Right cardiac atrium (tissue), 5 donors: Measurements from ENCODE around the gene UNC119. TPM values are rescaled to one million over a fixed set of nuclear protein-coding genes. Genes with fewer than 3 reads are reported as not detected.

Experiments used
- ATAC-seq, 2 donors: fragments of 200-7000 bp; cut with Tn5 transposase; one replicate each; pipeline versions ENCODE4 v1.8.0 to v1.9.1; 2020; ENCODE audit warnings: moderate library complexity in 2 of 2, mild to moderate bottlenecking in 1 of 2
- DNase-seq, 3 donors: peaks; one replicate each; pipeline ENCODE4 v3.0.0-alpha.2; 2020
- H3K27ac ChIP-seq: one replicate; pipeline ENCODE4 v1.5.1; 2013; ENCODE audit warnings: mild to moderate bottlenecking, low read length, control low read depth, moderate library complexity
- H3K27me3 ChIP-seq: one replicate; pipeline ENCODE4 v1.6.1; 2013; ENCODE audit not compliant: control insufficient read depth, insufficient read depth
- H3K4me1 ChIP-seq: one replicate; pipeline ENCODE4 v1.6.1; 2013; ENCODE audit warnings: low read length; ENCODE audit not compliant: control insufficient read depth, insufficient read depth
- H3K4me3 ChIP-seq: one replicate; pipeline ENCODE4 v1.5.1; 2013; ENCODE audit warnings: low read length, control low read depth
- H3K9me3 ChIP-seq: one replicate; pipeline ENCODE4 v1.6.1; 2013; ENCODE audit warnings: low read length; ENCODE audit not compliant: control insufficient read depth
- whole genome bisulfite sequencing: extraction: QIAGEN DNeasy Blood & Tissue Kit; methylation state at CpG from one replicate; pipeline ENCODE4 v1.1.7; 2013; 5-methylcytosine and 5-hydroxymethylcytosine counted together
- intact Hi-C, 4 donors: fragments of 100-400 bp; cut with DNase I; formaldehyde crosslinking; loops; one replicate each; pipeline versions ENCODE4 v1.11.0 to v1.14.0; 2022 to 2023
- polyA plus RNA-seq: library from polyadenylated mRNA; stranded (reverse); fragments of 200-250 nt; gene quantifications from one replicate; pipeline ENCODE4 v1.2.3, GENCODE V29; 2013
- total RNA-seq, 4 donors: library from RNA; stranded (reverse); fragmentation: NEBNext Ultra II Directional; extraction: Animal tissue kit (Norgen Biotek cat#: 25700); gene quantifications; one replicate each; pipeline ENCODE4 v1.2.1, GENCODE V29; 2021
- donor health status: healthy with polysubstance abuse.
- donor health status: DM: no; HTN: yes; CAD: no.
- donor health status: DM: no; HTN: no; CAD: no.
- donor health status: DM: no; HTN: yes; CAD: no; lungs with severe emphysema.
- donor health status: DM: yes; HTN: yes; CAD: no.

Gene UNC119
- total and polyA plus RNA-seq, 5 donors = 14.0 to 28.8 (median 22.8) TPM

GRCh38 chr17:28572259-28573039, 20.0 kb upstream of the UNC119 start:
- Histone ChIP-seq H3K4me1 (no peaks in the 10 kb centered on the region), H3K4me3 (peak overlapping the region; percentile 68), H3K27me3 (no peaks in the 10 kb centered on the region), H3K27ac (no peak overlapping the region), H3K9me3 (no peaks in the 10 kb centered on the region)
- DNase-seq (no peak), ATAC-seq (no peak)
- WGBS = 64% methylated on average over 5 of the region's 5 CpGs
- intact Hi-C loops = no loop called here

- intact Hi-C loops = no loop called here
- peak; percentile 96 to 98 (median 98) for DNase-seq
- Histone ChIP-seq H3K9me3 (no peaks in the 10 kb centered on the region), H3K4me3 (peak within 1 kb of the TSS; percentile 68), H3K4me1 (no peaks in the 10 kb centered on the region), H3K27ac (peak within 1 kb of the TSS; percentile 78), H3K27me3 (no peaks in the 10 kb centered on the region)
- ATAC-seq = peak; percentile 97 to 98
- WGBS = under 1% methylated on average over 49 of the region's 49 CpGs
Measured at GRCh38 chr17:28571361-28572122, 19.1 kb upstream of the UNC119 start, which contains the start of gene PIGS. Gene PIGS, minus strand, starts transcription at chr17:28571524. Its CDS starts 28 bp downstream, at chr17:28571496.

DNA sequence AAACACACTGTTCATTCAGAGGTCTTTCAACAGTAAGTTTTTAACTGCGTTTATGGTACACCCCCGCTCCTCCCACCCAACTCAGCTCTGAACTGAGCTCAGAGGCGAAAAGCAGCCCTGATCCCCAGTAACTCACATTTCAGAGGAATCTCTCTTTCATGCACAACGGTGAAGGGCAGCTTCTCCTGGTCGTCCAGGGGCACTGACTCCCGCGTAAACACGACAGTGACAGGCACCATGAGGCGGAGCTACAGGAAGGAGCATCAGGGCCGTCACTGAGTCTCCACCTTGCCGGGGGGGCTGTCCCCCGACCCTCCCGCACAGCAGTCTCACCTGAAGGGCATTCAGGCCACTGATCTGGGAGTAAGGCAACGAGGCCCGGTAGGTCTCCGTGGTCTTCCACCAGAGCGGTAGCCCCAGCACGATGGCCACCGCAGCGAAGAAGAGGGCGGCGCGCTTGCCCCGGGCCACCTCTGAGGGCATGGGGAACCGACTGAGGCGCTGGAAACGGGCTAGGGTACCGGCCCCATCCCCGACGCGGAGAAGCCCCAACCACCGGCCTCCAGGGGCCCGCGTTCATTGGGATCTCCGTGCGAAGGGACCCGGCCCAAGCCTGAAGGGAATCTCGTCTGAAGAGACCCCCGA, 18.4 kb upstream of the UNC119 start:
- H3K4me1 ChIP-seq = no peaks in the 10 kb centered on the region
- H3K4me3 ChIP-seq = peak overlapping the region; percentile 68
- intact Hi-C loops = no loop called here
- no peaks in the 10 kb centered on the region for H3K27me3 ChIP-seq
- WGBS = under 1% methylated on average over 39 of the region's 39 CpGs
- peak; percentile 9 to 21 for ATAC-seq
- H3K27ac ChIP-seq = peak overlapping the region; percentile 9
- DNase-seq = peak in 2 of 3 donors; percentile 55 to 59
- no peaks in the 10 kb centered on the region for H3K9me3 ChIP-seq

- H3K4me1 ChIP-seq = no peaks in the 10 kb centered on the region
- H3K27ac ChIP-seq = no peak overlapping the region
- intact Hi-C loops = no loop called here
- WGBS = 98% methylated on average over 1 of the region's 1 CpG
- ATAC-seq (no peak), DNase-seq (no peak)
- H3K4me3 ChIP-seq = no peak overlapping the region
- no peaks in the 10 kb centered on the region for H3K27me3 ChIP-seq
- H3K9me3 ChIP-seq = no peaks in the 10 kb centered on the region
Measured at GRCh38 chr17:28569446-28569845, 17.0 kb upstream of the UNC119 start.

GRCh38 chr17:28567604-28568003, 15.2 kb upstream of the UNC119 start:
- H3K27me3 ChIP-seq = no peaks in the 10 kb centered on the region
- no peak for DNase-seq
- intact Hi-C loops = no loop called here
- no peaks in the 10 kb centered on the region for H3K9me3 ChIP-seq
- no peak overlapping the region for H3K27ac ChIP-seq
- ATAC-seq = no peak
- H3K4me3 ChIP-seq = no peak overlapping the region
- 77% methylated on average over 3 of the region's 3 CpGs for WGBS
- no peaks in the 10 kb centered on the region for H3K4me1 ChIP-seq

DNA sequence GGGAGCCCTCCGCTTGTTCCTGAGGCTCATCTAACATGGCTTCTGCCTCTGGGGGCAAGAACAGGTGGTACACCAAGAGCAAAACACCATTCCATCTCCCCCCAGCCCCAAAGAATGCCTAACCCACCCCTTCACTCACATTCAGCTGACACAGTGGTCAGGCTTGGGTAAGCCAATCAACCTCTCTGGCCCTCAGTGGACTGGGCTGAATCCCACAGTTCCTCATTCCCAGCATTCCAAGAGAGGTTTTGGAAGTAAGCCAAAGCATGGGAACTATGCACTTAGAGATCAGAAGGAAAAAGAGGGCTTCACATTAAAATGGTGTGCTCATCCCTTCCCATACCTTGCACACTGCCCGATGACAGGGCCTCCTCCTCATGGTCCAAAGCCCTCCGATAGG, 11.1 kb upstream of the UNC119 start:
- no peak for DNase-seq
- no peak overlapping the region for H3K27ac ChIP-seq
- H3K9me3 ChIP-seq = no peaks in the 10 kb centered on the region
- no peaks in the 10 kb centered on the region for H3K27me3 ChIP-seq
- H3K4me1 ChIP-seq = no peaks in the 10 kb centered on the region
- intact Hi-C loops = no loop called here
- 69% methylated on average over 3 of the region's 3 CpGs for WGBS
- peak; percentile 28 to 33 for ATAC-seq
- no peak overlapping the region for H3K4me3 ChIP-seq

DNA sequence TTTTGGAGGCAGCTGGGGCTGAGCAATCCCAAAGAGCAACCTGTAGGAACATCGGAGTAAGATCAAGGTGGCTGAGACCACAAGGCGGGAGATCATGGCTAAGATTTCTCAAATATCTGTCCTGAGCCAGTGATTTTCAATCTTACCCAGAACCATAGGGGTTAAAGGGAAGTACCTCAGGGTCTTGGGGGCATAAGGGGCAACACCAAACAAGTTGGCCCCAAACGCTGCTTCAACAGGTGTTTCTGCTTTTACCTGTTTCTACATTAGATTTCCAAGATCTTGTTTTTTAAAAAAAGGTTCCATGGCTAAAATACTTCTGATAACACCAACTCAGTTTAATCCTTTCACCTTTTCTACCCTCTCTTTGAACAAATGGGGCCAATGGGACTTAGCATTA, 2.6 kb upstream of the UNC119 start:
- H3K4me3 ChIP-seq = no peak overlapping the region
- intact Hi-C loops = loop anchor here in 1 of 4 donors (5.0 kb wide), 1 partner anchor 48 kb away; the partner anchor contains the start of gene FOXN1
- 96% methylated on average over 3 of the region's 3 CpGs for WGBS

GRCh38 chr17:28554565-28554964, 2.1 kb upstream of the UNC119 start:
- H3K4me1 ChIP-seq = peaks cover 7% of the 10 kb centered on the region
- no peak overlapping the region for H3K27ac ChIP-seq
- H3K27me3 ChIP-seq = no peaks in the 10 kb centered on the region
- DNase-seq (no peak), ATAC-seq (no peak)
- H3K9me3 ChIP-seq = no peaks in the 10 kb centered on the region
- H3K4me3 ChIP-seq = no peak overlapping the region
- intact Hi-C loops = loop anchor here in 1 of 4 donors (5.0 kb wide), 1 partner anchor 58 kb away; the partner anchor contains the start of gene RSKR
- 82% methylated on average over 6 of the region's 6 CpGs for WGBS

More for the DNA sequence above, 2.6 kb upstream of the UNC119 start:
- H3K4me1 ChIP-seq = peaks cover 7% of the 10 kb centered on the region
- ATAC-seq (no peak), DNase-seq (no peak)
- no peaks in the 10 kb centered on the region for H3K27me3 ChIP-seq
- H3K9me3 ChIP-seq = no peaks in the 10 kb centered on the region
- H3K27ac ChIP-seq = no peak overlapping the region

DNA sequence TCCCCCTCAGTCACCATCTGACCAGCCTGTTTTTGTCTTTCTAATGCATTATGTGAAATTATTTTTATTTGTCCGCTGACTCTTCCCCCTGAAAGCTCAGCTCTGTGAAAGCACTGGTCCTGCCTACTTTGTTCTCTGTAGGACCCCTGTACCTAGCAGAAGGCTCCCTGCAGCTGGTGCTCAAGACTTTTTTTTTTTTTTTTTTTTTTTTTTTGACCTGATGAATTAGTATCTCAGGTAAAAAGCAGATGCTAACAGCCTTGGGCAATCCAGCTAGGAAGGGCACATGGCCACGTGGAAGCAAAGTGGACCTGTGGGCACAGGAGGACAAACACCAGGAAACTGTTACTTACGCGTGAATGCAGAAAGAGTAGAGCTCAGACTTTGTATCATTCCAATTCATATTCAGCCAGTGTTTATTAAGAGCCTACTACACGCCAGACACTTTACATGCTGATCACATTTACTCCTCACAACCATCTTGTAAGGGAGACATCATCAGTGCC, 629 bp upstream of the UNC119 start:
- DNase-seq (no peak), ATAC-seq (no peak)
- WGBS = 94% methylated on average over 5 of the region's 5 CpGs
- Histone ChIP-seq H3K4me1 (peaks cover 7% of the 10 kb centered on the region), H3K9me3 (no peaks in the 10 kb centered on the region), H3K27ac (no peak overlapping the region), H3K4me3 (peak overlapping the region; percentile 66), H3K27me3 (no peaks in the 10 kb centered on the region)
- intact Hi-C loops = loop anchor here in 1 of 4 donors (5.0 kb wide), 1 partner anchor 59 kb away; the partner anchor contains the start of gene RSKR

DNA sequence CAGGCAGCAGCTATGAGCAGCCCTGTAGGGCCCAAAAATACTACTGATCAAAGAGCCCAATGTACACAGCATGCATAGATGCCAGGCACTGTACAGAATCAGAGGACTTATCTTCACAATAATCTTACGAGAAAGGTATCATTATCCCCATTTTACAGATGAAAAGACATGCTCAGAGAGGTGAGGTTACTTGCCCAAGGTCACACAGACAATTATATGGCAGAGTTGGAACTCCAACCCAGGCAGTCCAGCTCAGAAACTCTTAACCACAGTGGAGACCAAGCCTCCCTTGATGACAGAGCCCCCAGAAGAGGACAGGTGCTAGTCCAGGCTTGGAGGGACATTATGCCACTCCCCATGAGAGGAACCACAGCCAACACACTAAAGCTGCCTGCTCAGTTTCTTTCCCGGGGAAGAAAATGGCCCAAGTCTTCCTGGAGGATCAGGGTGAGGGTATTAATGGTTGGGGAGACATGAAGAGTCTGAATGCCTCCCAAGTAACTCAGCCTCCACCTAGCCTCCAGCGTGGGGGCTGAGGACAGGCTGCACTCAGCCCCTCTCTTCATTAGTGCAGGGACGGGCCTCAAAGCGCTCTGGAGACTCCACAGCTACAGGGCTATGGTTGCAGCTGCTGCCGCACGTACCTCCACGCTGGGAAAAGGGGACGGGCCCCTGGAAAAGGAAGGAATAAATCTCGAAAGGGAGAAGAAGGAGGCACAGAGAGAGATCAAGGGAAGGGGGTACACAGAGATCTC, 826 bp downstream of the UNC119 start:
- Histone ChIP-seq H3K27ac (no peak overlapping the region), H3K9me3 (no peaks in the 10 kb centered on the region), H3K4me1 (peaks cover 7% of the 10 kb centered on the region), H3K27me3 (no peaks in the 10 kb centered on the region), H3K4me3 (peak overlapping the region; percentile 66)
- DNase-seq = no peak
- 16% methylated on average over 10 of the region's 10 CpGs for WGBS
- intact Hi-C loops = loop anchor here in 1 of 4 donors (5.0 kb wide), 1 partner anchor 61 kb away; the partner anchor contains the start of gene RSKR
- peak; percentile 7 for ATAC-seq
